GM18870 (cell line): ENCODE results near the gene ARHGEF19.

Experiments
- ATAC-seq: cut with Tn5 transposase; IDR thresholded peaks from one replicate; pipeline ENCODE4 v1.9.1; 2021; ENCODE audit warnings: moderate library complexity; ENCODE audit not compliant: unreplicated experiment

The ARHGEF19 gene

GRCh38 chr1:16151196-16151994 is 61.1 kb downstream of the ARHGEF19 start:
- ATAC-seq, result no peak

- no peak for ATAC-seq
Observed at GRCh38 chr1:16150508-16150907, 61.9 kb downstream of the ARHGEF19 start.

- no peak for ATAC-seq
Observed at GRCh38 chr1:16149702-16150488, 62.6 kb downstream of the ARHGEF19 start.

- ATAC-seq, result no peak
Observed at GRCh38 chr1:16149146-16149545, 63.3 kb downstream of the ARHGEF19 start.

GRCh38 chr1:16148329-16149092 is 63.9 kb downstream of the ARHGEF19 start:
- no peak for ATAC-seq
